SK-N-MC (cell line): ENCODE results near the gene FHAD1.

Experiments
- EZH2 ChIP-seq: fragments of 200-600 bp; sonication (generic); IDR thresholded peaks from one replicate; pipeline ENCODE4 v1.6.1; 2017; ENCODE audit warnings: antibody characterized with exemption
- POLR2AphosphoS5 ChIP-seq: IDR thresholded peaks from 2 replicates; pipeline ENCODE4 v1.6.1; 2012; ENCODE audit warnings: mild to moderate bottlenecking, low read depth, low read length, borderline replicate concordance

DNA sequence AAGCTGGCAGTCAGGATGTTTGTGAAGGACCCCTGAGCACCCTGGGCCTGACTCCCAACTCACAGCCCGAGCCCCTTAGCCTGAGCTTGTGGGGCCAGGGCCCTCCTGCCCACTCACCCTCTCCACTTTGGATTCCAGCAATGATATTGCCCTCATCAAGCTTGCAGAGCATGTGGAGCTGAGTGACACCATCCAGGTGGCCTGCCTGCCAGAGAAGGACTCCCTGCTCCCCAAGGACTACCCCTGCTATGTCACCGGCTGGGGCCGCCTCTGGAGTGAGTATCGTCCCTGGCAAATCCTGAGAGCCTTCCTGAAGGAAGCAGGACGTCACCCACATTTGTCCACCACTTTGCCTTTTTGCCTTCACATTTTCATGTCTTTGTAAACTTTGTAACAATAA lies 196.3 kb downstream of the FHAD1 start:
- TF ChIP-seq EZH2 (no peak), POLR2AphosphoS5 (no peak)
